NCI-H82 treated with DMSO at 0.1 percent for 48 hours (cell line): Measurements from ENCODE around the gene DPH7.
"Not testable (repeated sequence)": the region's sequence is repeated elsewhere in the genome, so short reads cannot be mapped to it uniquely, and the experiment has no call there.

Source experiments
- DNase-seq: peaks from one replicate; lab custom pipeline; 2025; ENCODE audit not compliant: unreplicated experiment; lab: John Stamatoyannopoulos, UW

The DPH7 gene

GRCh38 chr9:137581361-137582285, 2.9 kb upstream of the DPH7 start:
- no peak for DNase-seq

GRCh38 chr9:137580954-137581322, 2.2 kb upstream of the DPH7 start:
- DNase-seq: no peak

GRCh38 chr9:137580209-137580953, 1.7 kb upstream of the DPH7 start:
- DNase-seq: no peak

- no peak for DNase-seq
These were observed 507 bp upstream of the DPH7 start for GRCh38 chr9:137579259-137579604.

- no peak for DNase-seq
These were observed 2.9 kb downstream of the DPH7 start for GRCh38 chr9:137575716-137576411.

- DNase-seq: no peak
These were observed 3.4 kb downstream of the DPH7 start for GRCh38 chr9:137575364-137575715.

- DNase-seq: no peak
These were observed 4.5 kb downstream of the DPH7 start for GRCh38 chr9:137574192-137574591.

GRCh38 chr9:137570566-137570965, 8.2 kb downstream of the DPH7 start:
- no peak for DNase-seq

GRCh38 chr9:137569609-137570203, 9.0 kb downstream of the DPH7 start:
- DNase-seq: no peak

GRCh38 chr9:137568445-137568844, 10.3 kb downstream of the DPH7 start:
- DNase-seq: not testable (repeated sequence)

GRCh38 chr9:137564817-137565411, 13.8 kb downstream of the DPH7 start:
- no peak for DNase-seq

- DNase-seq: no peak
These were observed 14.6 kb downstream of the DPH7 start for GRCh38 chr9:137564134-137564533.

- DNase-seq: no peak
These were observed 20.6 kb downstream of the DPH7 start for GRCh38 chr9:137558127-137558526.

GRCh38 chr9:137556069-137556838, 22.5 kb downstream of the DPH7 start:
- DNase-seq: no peak

- no peak for DNase-seq
These were observed 23.5 kb downstream of the DPH7 start for GRCh38 chr9:137555179-137555578.

- no peak for DNase-seq
These were observed 24.4 kb downstream of the DPH7 start for GRCh38 chr9:137554349-137554748.

- not testable (repeated sequence) for DNase-seq
These were observed 25.1 kb downstream of the DPH7 start for GRCh38 chr9:137553654-137554053.

GRCh38 chr9:137552022-137552768, 26.5 kb downstream of the DPH7 start:
- no peak for DNase-seq

- peak; percentile 73 for DNase-seq
These were observed 27.3 kb downstream of the DPH7 start, which contains the start of gene MRPL41 for GRCh38 chr9:137551264-137552021. MRPL41 (plus strand) TSS chr9:137551879; CDS start chr9:137552082, 203 bp downstream.
